Measurements from ENCODE around the gene STAT1. TPM values are rescaled to one million over a fixed set of nuclear protein-coding genes. Genes with fewer than 3 reads are reported as not detected.

Gene STAT1
- polyA plus RNA-seq, 3 donors = 51.3 to 126 (median 110) TPM

GRCh38 chr2:191061381-191061980 is 47.5 kb upstream of the STAT1 start:
- no peak overlapping the region for H3K4me3 ChIP-seq (replicated peaks in 1 of 3; ENCODE audit: low read depth in 2 of 3, low read length in 3 of 3)
- peaks cover 23% of the 10 kb centered on the region for H3K4me1 Mint-ChIP-seq

GRCh38 chr2:191059308-191059707 is 45.3 kb upstream of the STAT1 start:
- Histone ChIP-seq H3K4me1 (ENCODE audit: control insufficient read depth in 1 of 2, insufficient read depth in 2 of 2, low read length in 2 of 2) (peaks cover 9 to 11% of the 10 kb centered on the region in 2 donors), H3K4me3 (replicated peaks in 1 of 3; ENCODE audit: low read depth in 2 of 3, low read length in 3 of 3) (no peak overlapping the region), H4K20me1 (ENCODE audit: insufficient read depth, low read length) (no peaks in the 10 kb centered on the region), H3K79me2 (ENCODE audit: insufficient read depth, low read length) (no peaks in the 10 kb centered on the region), H3K4me2 (replicated peaks; ENCODE audit: extremely low read depth, low read length, poor library complexity, severe bottlenecking) (no peak overlapping the region), H2AFZ (ENCODE audit: insufficient read depth, low read depth, low read length, poor library complexity, severe bottlenecking) (no peak overlapping the region), H3K27me3 (ENCODE audit: control insufficient read depth in 2 of 2, insufficient read depth in 2 of 2, low read length in 2 of 2) (no peaks in the 10 kb centered on the region), H3K9me3 (replicated peaks in 1 of 2; ENCODE audit: control insufficient read depth in 1 of 2, insufficient read depth in 1 of 2, low read length in 2 of 2) (no peaks in the 10 kb centered on the region), H3K36me3 (replicated peaks in 1 of 2; ENCODE audit: control insufficient read depth in 1 of 2, insufficient read depth in 2 of 2, low read length in 2 of 2) (no peaks in the 10 kb centered on the region), H3K27ac (ENCODE audit: low read depth in 1 of 2, low read length in 2 of 2) (no peak overlapping the region), H3K9ac (ENCODE audit: insufficient read depth, low read length, poor library complexity, severe bottlenecking) (no peak overlapping the region)
- Mint-ChIP-seq H3K9me3 (no peaks in the 10 kb centered on the region), H3K36me3 (no peaks in the 10 kb centered on the region), H3K4me3 (no peak overlapping the region), H3K27me3 (ENCODE audit: low read depth in 3 of 3) (no peaks in the 10 kb centered on the region), H3K4me1 (peaks cover 10% of the 10 kb centered on the region), H3K27ac (no peak overlapping the region)
- WGBS (ENCODE audit: insufficient coverage) = 92% methylated on average over 3 of the region's 3 CpGs
- TF ChIP-seq CTCF (IDR thresholded peaks at IDR 0.05) = no peak
- no peak for DNase-seq
- intact Hi-C loops (cut with micrococcal nuclease) = no loop called here

More at GRCh38 chr2:191061381-191061980, 47.5 kb upstream of the STAT1 start:
- Mint-ChIP-seq H3K36me3 (no peaks in the 10 kb centered on the region), H3K9me3 (no peaks in the 10 kb centered on the region), H3K27me3 (ENCODE audit: low read depth in 3 of 3) (no peaks in the 10 kb centered on the region), H3K27ac (no peak overlapping the region), H3K4me3 (no peak overlapping the region)
- WGBS (ENCODE audit: insufficient coverage) = 67% methylated on average over 1 of the region's 4 CpGs
- no peak overlapping the region for H3K4me2 ChIP-seq (replicated peaks; ENCODE audit: extremely low read depth, low read length, poor library complexity, severe bottlenecking)
- no peaks in the 10 kb centered on the region for H3K79me2 ChIP-seq (ENCODE audit: insufficient read depth, low read length)
- H3K27me3 ChIP-seq (ENCODE audit: control insufficient read depth in 2 of 2, insufficient read depth in 2 of 2, low read length in 2 of 2) = no peaks in the 10 kb centered on the region
- H2AFZ ChIP-seq (ENCODE audit: insufficient read depth, low read depth, low read length, poor library complexity, severe bottlenecking) = no peak overlapping the region
- intact Hi-C loops (cut with micrococcal nuclease) = no loop called here
- H3K9ac ChIP-seq (ENCODE audit: insufficient read depth, low read length, poor library complexity, severe bottlenecking) = no peak overlapping the region
- H3K9me3 ChIP-seq (replicated peaks in 1 of 2; ENCODE audit: control insufficient read depth in 1 of 2, insufficient read depth in 1 of 2, low read length in 2 of 2) = no peaks in the 10 kb centered on the region
- H4K20me1 ChIP-seq (ENCODE audit: insufficient read depth, low read length) = no peaks in the 10 kb centered on the region
- H3K36me3 ChIP-seq (replicated peaks in 1 of 2; ENCODE audit: control insufficient read depth in 1 of 2, insufficient read depth in 2 of 2, low read length in 2 of 2) = no peaks in the 10 kb centered on the region
- TF ChIP-seq CTCF (IDR thresholded peaks at IDR 0.05) = no peak
- H3K27ac ChIP-seq (ENCODE audit: low read depth in 1 of 2, low read length in 2 of 2) = no peak overlapping the region
- DNase-seq = no peak
- H3K4me1 ChIP-seq (ENCODE audit: control insufficient read depth in 1 of 2, insufficient read depth in 2 of 2, low read length in 2 of 2) = peaks cover 17 to 26% of the 10 kb centered on the region in 2 donors

Data from CD14-positive monocyte (primary cell).